HG03108 (cell line): Measurements from ENCODE around the gene DLD.
"Not testable (repeated sequence)": the region's sequence is repeated elsewhere in the genome, so short reads cannot be mapped to it uniquely, and the experiment has no call there.

ENCODE experiments used
- ATAC-seq: cut with Tn5 transposase; IDR thresholded peaks from one replicate; pipeline ENCODE4 v1.9.1; 2021; ENCODE audit warnings: moderate library complexity; ENCODE audit not compliant: unreplicated experiment

The DLD gene

DNA sequence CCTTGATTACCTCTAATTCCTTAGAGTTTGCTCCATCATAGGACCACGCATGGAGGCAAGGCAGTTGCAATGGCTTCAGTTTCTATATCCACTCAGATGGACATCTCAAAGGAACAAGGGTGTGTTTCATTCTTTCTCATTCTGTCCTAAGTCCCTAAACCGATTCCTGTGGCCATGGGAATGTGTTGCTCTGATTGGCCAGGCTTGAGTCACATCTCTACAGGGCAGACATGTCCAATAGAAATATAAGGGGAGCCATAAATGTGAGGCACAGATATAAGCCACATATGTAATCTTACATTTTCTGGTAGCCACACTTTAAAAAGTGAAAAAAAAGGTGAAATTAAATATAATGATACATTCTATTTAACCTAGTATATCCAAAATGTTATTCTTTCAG lies 16.9 kb upstream of the DLD start:
- ATAC-seq, result no peak

DNA sequence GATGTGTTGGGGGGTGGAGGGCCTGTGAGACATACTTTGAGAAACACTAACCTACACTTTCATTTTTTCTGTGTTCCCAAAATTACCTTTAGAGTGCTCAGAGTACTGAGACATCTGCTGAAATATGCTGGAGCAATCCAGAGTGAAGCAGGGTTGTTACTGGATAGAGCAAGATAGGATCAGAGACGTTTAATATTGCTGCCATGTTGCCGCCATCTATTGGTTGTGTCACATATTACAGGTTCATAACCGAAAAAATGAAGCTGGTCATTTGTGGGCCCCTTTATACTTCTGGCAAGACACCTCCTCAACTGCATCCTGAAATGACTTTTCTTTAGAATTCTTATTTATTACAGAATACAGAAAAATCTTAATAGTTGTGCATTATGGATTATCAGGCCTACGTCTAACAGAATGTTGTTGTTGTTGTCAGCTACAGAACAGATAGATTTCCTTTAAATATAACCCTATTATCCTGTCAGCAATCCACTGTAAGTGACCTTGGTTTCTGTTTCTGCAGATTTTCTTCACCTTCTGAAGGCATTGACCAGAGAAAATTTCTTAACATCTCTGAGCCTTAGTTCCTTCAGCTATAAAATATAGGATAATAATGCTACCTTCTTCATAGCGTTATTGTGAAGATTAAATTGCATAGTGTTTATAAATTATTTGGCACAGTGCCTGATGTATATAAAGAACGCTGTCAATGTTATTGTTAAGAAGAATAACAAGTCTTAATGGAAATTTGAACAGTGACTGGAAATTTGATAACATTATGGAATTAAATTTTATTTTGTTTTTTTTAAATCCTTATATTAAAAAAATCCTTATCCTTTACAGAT lies 16.2 kb upstream of the DLD start:
- ATAC-seq, result no peak

DNA sequence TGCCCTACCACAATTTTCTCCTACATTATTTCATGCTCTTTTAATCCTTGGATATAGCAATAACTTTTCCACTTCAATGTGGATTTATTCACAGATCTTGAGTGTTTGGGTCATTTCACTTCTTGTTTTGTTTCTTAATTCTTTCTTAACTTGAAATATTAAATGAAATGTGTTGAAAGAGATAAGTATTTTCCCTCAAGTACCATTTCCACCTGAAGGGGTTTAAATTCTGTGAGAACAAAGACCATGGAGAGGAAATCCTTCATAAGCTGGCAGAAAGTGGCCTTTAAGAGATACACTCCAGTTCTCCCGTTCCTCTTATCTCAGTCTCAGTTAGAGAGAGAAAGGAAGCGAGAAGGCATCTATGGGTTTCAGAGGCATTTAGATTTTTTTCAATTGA lies 14.1 kb upstream of the DLD start:
- no peak for ATAC-seq

DNA sequence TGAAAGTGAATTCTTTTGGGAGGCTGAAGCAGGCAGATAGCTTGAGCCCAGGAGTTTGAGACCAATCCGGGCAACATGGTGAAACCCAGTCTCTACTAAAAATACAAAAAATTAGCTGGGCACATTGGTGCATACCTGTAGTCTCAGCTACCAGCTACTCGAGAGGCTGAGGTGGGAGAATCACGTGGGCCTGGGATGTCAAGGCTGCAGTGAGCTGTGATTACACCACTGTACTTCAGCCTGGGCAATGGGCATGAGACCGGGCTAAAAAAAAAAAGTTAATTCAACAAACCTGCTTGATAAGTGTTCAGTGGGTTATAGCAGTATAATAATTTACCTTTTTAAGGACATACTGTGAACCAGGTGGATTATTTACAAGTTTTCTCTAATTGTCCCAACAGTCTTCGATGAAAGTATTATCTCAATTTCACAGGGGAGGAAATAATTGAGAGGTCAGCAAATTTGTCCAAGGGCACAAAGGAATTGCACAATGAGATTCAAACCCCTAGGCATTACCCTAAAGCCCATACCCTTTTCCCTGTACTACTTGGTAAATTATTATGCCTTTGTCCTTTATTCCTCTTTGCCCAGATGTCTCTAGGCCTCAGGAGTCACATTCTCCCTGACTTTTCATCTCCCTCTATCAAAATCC lies 13.1 kb upstream of the DLD start:
- ATAC-seq, result no peak

DNA sequence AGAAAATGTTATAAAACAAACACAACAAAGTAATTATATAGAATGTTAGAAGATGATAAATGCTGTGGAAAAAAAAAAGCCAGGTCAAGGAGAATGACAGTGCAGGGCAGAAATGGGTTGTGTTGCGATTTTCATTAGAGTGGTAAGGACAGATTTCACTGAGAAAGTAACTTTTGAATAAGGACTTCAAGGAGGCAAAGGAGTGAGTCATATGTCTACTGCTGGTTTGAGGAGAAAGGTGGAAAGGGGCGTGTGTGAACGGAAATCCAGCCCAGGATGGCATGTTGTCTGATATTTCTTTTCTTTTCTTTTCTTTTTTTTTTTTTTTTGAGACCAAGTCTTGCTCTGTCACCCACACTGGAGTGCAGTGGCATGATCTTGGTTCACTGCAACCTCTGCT lies 12.3 kb upstream of the DLD start:
- ATAC-seq, result no peak

DNA sequence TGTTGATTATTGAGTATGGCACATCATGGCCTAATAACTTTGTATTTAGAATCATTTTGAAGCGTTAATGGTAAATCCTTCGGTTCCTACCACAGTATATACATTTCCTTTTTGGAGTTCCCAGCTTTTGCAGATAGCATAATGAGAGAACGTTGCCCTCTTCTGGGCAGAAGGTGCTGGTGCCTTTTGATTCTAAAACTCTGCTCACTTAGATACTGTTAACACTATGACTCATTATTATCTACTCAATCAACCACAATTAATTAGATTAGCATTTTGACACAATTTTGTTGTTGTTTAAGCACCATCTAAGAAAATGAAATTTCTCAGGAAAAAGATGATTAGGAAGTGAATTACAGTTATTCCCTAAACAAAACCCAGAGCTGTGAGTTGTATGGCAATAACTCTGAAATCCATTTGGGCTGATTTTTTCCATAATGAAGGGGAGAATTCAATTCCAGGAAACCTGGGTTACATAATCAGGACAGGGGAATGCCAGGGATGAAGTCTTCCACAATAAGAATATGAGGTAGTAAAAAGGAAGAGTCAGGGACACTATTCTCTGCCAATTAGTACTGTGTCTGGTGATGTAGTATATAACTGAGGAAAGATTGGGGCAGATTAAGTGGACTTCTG lies 11.5 kb upstream of the DLD start:
- ATAC-seq, result peak; percentile 69

DNA sequence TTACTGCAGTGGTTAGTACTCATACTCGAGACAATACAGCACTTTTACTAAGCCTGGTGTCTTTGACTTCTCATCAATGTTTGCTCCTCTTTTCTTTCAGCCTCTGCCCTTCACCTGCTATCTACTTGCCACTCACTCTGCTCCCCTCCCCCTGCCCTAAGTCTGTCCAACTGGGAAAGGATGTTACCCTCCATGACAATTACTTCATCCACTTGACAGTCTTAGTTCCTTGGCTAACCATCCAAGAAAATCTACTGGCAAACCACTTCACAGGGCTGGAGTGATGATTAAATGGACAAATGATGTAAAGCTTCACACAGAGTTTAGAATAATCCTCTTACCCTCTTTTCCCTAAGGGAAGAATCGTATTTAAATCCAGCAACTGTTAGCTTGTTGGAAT lies 8.2 kb upstream of the DLD start:
- no peak for ATAC-seq

DNA sequence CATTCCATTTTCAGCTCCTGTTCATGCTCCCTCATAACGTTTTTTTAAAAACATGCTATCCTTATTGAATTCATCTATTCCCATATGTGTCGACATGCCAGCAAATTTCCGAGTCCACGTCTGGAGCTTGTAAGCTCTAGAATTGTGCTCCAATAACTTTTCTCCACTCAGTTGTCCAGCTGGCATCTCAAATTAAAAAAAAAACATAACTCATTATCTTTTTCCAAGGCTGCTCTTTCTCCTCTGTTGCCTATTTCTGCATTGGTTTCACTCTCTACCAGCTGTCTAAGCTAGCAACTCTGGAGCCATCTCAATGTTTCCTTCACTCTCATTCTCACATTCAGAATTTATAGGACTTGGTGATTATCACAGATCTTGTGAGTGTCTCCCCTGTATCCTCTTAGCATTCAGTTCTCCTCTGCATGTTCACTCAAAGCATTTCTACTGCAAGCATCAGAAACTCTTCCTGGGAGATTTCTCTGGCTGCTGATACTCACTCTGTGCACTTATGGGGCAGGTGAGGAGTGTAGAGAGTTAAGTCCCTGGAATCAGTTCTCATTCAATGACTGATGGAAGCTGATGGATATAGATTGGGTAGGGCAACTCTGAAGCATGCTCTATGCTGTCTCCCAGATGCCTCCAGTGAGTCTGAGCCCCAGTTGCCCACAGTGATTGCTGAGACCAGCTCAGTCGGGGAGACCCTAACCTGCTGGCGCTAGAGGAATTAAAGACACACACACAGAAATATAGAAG lies 6.7 kb upstream of the DLD start:
- no peak for ATAC-seq

DNA sequence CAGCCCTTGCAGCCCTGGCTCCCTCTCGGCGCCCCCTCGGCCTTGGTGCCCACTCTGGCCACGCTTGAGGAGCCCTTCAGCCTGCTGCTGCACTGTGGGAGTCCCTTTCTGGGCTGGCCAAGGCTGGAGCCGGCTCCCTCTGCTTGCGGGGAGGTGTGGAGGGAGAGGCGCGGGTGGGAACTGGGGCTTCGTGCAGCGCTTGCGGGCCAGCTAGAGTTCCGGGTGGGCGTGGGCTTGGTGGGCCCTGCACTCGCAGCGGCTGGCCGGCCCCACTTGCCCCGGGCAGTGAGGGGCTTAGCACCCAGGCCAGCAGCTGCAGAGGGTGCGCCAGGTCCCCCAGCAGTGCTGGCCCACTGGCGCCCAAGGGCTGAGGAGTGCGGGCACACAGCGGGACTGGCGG lies 3.2 kb upstream of the DLD start:
- not testable (repeated sequence) for ATAC-seq

DNA sequence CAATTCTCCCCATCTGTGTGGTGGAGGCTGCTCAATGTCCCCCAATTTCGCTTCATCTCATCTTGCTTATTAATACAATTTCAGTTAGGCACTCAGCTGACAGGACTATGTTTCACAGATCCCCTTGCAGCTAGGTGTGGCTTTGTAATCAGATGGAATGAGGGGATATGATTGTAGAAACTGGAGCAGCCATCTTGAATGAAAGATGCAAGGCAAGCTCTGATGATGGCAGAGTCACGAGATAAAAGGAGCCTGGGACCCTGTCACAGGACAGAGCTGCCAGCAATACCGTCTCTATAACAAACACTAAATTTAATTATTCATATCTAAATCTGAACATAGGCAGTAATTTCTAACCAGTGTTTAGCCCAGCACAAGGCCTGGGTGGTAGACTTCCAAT lies 991 bp upstream of the DLD start:
- ATAC-seq, result no peak

DNA sequence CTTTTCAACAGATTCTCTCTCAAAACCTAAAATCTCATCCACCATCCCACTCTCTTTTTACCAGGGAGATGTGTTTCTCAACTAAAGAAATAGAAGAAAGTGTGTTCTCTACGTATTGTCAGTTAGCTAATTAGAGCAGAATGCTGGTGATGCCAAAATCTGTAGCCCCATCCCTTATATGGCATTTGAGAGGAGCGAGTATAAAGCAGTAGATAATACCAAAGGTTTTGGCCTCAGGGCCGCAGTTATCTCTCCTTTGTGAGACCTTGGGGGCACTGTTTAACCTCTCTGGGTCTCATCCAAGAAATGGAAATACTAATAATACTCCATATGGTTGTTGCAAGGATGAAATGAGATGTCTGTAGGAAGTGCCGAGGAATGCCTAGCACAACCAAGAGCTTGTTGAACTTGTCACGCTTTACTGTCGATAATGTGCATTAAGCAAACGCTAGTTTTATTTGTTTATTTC lies 456 bp upstream of the DLD start:
- no peak for ATAC-seq

DNA sequence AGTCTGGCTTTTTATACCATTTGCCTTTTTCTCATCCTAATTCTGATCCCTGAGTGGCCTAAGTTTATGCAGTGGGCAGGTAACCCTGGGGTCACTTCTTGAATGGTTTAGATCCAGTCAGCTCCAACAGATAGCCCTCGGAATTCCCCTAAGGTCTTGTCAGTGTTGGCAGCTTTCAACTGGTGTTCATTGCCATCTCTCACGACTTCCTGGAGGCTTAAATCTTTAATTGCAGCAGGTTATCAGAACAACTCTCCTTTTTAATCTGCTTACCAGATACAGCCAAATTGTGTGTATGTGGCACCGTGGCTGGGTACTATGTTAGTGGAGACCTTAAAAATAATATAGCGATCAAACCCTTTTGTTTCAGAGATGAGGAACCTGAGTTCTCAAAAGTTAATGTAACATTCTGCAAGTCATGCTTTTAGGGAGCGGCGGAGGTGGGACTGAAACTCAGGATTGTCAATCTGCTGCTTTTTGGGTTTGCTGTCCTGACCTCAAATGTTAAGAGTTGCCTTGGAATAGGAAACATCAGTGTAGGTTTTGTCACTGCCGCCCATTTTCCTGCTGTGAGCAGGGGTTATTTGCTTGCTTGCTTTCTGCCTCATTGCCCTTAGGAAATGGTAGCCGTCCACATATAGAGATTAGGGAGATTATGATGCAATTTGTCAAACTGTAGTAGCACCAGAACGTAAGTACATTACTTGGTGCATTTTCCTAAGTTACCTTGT lies 818 bp downstream of the DLD start:
- ATAC-seq, result peak; percentile 12

DNA sequence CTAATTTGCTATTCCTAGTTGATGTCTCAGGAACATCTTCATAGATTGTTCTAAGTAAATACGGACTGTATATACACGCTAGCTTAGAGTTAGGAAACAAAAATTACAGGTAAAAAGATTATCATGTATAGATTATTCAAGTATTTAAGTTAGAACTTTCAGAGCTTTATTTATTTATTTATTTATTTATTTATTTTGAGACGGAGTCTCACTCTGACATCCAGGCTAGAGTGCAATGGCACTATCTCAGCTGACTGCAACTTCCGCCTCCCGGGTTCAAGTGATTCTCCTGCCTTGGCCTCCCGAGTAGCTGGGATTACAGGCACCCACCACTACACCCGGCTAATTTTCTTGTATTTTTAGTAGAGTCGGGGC lies 1.4 kb downstream of the DLD start:
- ATAC-seq, result not testable (repeated sequence)

DNA sequence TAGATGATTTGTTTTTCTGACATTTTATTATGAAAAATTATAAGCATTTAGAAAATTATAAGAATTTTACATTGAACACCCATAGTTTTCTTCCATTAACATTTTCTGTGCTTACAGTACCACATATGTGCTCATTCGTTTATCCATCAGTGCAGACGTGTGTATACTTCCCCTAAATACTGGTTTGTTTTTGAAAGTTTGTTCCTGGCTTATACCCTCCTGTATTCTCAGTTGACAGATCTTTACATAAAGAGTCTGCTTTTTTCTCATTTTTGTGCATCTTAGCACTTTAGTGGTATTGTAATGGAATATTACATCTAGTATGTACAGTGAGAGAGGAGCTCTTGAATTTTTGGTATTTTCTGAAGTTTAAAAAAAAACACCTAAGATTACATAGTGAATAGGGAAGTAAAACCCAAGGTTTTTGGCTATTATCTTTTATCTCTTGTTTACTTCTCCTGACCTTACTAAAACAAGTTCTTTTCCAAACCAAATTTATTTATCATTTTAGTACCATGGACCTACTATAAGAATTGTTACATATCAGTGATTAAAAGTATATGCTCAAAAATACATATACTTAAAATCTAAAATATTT lies 8.1 kb downstream of the DLD start:
- no peak for ATAC-seq

DNA sequence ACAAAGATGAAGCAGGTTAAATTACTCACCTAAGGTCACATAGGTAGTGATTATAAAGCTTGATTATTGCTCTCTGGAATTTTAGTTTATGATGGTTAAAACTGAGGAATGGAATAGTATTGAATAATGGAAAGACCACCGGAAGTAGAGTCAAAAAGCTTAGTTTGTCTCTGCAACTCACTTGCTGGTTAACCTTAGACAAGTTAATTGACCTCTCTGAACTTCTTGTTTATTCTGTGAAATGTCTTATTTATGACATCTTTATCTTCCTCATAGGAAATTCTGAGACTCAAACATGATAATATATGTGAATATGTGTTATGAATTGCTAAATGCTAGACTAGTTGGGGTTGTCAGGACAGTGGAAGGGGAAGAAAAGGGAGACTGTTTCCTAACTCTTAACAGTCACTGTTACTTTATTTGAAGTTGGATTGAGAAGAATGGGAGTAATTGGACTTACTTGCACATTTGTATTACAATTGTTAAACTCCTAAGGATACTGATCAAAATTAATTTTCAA lies 9.6 kb downstream of the DLD start:
- ATAC-seq, result no peak

DNA sequence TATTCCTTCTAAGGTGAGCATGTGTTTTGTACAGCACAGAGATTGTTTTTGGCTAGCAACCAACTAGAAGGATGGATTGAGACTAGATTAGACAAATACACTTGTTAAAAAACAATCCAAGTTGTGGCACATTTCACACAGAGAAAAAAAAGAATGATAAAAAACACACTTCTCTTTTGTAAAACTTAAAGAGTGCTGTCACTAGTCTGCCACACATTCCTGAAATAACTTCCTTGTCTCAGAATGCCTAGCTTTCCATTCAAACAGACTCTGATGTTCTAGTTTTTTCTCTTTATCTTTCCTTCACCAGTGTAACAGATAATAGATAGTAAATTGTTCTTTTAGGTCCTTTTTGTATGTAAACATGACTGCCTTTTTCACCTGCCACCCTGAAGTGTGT lies 11.4 kb downstream of the DLD start:
- no peak for ATAC-seq

DNA sequence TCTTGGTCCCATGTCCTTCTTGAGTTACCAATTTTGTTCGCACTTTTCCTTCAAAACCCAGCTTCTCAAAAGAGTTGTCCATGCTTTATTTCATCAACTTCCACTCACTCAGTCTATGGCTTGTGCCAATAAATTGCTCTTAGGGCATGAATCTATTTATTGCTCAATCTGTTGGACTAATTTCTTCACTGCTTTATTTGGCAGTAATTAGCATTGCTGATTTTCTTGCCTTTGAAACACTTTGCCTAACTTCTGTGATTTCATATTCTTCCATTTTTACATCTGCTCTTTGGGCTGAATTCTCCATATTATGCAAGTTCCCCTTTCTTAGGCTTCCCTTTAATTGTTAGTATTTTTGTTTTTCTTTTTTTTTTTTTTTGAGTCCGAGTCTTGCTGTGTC lies 16.8 kb downstream of the DLD start:
- ATAC-seq, result no peak

DNA sequence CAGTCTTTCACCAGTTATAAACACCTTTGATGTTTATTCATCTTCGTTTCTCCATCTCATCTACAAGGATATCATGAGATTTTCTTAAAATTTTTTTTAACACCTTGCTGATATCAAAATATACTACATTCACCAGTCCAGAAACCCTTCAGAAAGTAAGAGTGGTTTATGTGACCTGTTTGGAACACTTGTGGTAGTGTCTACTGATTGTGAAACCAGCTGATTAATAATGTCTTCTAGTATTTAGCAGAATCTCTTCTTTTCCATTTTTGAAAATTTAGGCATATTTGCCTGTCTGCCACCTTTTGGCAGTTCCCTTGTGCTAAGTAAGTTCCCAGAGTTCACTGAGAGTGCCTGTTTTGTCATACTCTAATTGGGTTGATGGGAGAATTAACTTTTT lies 18.5 kb downstream of the DLD start:
- no peak for ATAC-seq

DNA sequence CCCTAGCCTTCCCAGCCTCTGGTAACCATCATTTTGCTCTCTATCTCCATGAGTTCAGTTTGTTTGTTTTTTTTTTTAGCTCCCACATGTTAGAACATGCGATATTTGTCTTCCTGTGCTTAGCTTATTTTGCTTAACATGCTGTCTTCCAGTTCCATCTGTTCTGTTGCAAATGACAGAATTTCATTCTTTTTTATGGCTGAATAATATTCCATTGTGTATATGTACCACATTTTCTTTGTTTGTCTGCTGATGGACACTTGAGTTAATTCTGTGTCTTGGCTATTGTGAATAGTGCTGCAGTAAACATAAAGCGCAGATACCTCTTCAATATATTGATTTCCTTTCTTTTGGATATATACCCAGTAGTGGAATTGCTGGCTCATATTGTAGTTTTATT lies 21.0 kb downstream of the DLD start:
- no peak for ATAC-seq

DNA sequence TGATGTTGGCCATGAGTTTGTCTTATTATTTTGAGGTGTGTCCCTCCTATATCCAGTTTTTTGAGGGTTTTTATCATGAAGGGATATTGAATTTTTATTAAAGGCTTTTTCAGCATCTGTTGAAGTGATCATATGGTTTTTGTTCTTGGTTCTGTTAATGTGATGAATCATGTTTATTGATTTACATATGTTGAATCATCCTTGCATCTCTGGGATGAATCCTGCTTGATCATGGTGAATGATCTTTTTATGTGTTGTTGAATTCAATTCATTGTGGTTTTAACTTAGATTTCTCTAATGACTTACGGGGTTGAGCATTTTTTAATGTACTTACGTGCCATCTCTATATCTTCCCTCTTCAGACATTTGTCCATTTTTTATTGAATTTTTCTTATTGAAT lies 22.9 kb downstream of the DLD start:
- ATAC-seq, result no peak
